PFSK-1 (cell line): ENCODE results near the gene TNFSF13B.

ENCODE experiments used
- FOXP2 ChIP-seq: optimal IDR thresholded peaks from 2 replicates; pipeline ENCODE3; 2011; ENCODE audit warnings: borderline replicate concordance, control low read depth, inconsistent platforms; ENCODE audit not compliant: insufficient read depth; ENCODE audit errors: extremely low read length, extremely low read depth
- POLR2AphosphoS5 ChIP-seq: IDR thresholded peaks from 2 replicates; pipeline ENCODE4 v1.6.1; 2012; ENCODE audit warnings: low read depth, mild to moderate bottlenecking, control low read depth, low read length, moderate library complexity
- REST ChIP-seq, 2 experiments: IDR thresholded peaks; 2 replicates each; pipeline versions ENCODE4 v1.6.1 to v1.8.0; 2011 to 2012; ENCODE audit warnings: low read depth in 2 of 2, low read length in 2 of 2, control low read depth in 1 of 2, inconsistent platforms in 1 of 2, mild to moderate bottlenecking in 1 of 2, moderate library complexity in 1 of 2; ENCODE audit not compliant: insufficient read depth in 1 of 2
- SIN3A ChIP-seq: IDR thresholded peaks from 2 replicates; pipeline ENCODE4 v1.6.1; 2012; ENCODE audit warnings: mild to moderate bottlenecking, low read length, moderate library complexity, borderline replicate concordance; ENCODE audit not compliant: insufficient read depth
- TAF1 ChIP-seq: IDR thresholded peaks from 2 replicates; pipeline ENCODE4 v1.6.1; 2012; ENCODE audit warnings: low read length, control low read depth, borderline replicate concordance; ENCODE audit not compliant: insufficient read depth

TNFSF13B gene

GRCh38 chr13:108227651-108228272 is 41.8 kb upstream of the TNFSF13B start:
- TF ChIP-seq REST (IDR thresholded peaks at IDR 0.05; ENCODE audit: insufficient read depth in 1 of 2, low read depth in 2 of 2, low read length in 2 of 2) (no peak), POLR2AphosphoS5 (no peak)

- TF ChIP-seq POLR2AphosphoS5 (no peak), TAF1 (no peak), FOXP2 (no peak), SIN3A (no peak), REST (IDR thresholded peaks at IDR 0.05; ENCODE audit: insufficient read depth in 1 of 2, low read depth in 2 of 2, low read length in 2 of 2) (no peak)
Measured at GRCh38 chr13:108230377-108230776, 39.1 kb upstream of the TNFSF13B start.

GRCh38 chr13:108249150-108249549 is 20.4 kb upstream of the TNFSF13B start:
- no peak for TF ChIP-seq POLR2AphosphoS5
- TF ChIP-seq TAF1, result no peak
- TF ChIP-seq SIN3A, result no peak
- TF ChIP-seq REST (IDR thresholded peaks at IDR 0.05; ENCODE audit: insufficient read depth in 1 of 2, low read depth in 2 of 2, low read length in 2 of 2), result no peak
- TF ChIP-seq FOXP2, result no peak

- no peak for TF ChIP-seq REST (IDR thresholded peaks at IDR 0.05; ENCODE audit: insufficient read depth in 1 of 2, low read depth in 2 of 2, low read length in 2 of 2)
- no peak for TF ChIP-seq TAF1
- TF ChIP-seq POLR2AphosphoS5, result no peak
- TF ChIP-seq FOXP2, result no peak
- TF ChIP-seq SIN3A, result no peak
Measured at GRCh38 chr13:108257248-108257647, 12.3 kb upstream of the TNFSF13B start.
